GM12891 (cell line): Measurements from ENCODE around the gene F3.

Experiments
- DNase-seq: peaks from one replicate; pipeline ENCODE4 v3.0.0; 2011; ENCODE audit warnings: low spot score; ENCODE audit not compliant: insufficient read length
- FAIRE-seq: peaks from 2 replicates; lab custom pipeline; 2011; peaks lifted over from hg19 to GRCh38; lab: Jason Lieb, UNC
- PAX5 ChIP-seq: IDR thresholded peaks from 2 replicates; pipeline ENCODE4 v1.6.1; 2011; ENCODE audit warnings: low read length, moderate library complexity, mild to moderate bottlenecking; ENCODE audit not compliant: insufficient read depth, severe bottlenecking
- POLR2A ChIP-seq: IDR thresholded peaks from 2 replicates; pipeline ENCODE4 v1.6.1; 2011; ENCODE audit warnings: low read depth, low read length, control low read depth
- POLR2AphosphoS5 ChIP-seq: IDR thresholded peaks from 2 replicates; pipeline ENCODE4 v1.6.1; 2011; ENCODE audit warnings: low read depth, low read length, control low read depth
- POU2F2 ChIP-seq: IDR thresholded peaks from 2 replicates; pipeline ENCODE4 v1.6.1; 2011; ENCODE audit warnings: low read depth, mild to moderate bottlenecking, control low read depth, low read length, moderate library complexity
- SPI1 ChIP-seq: IDR thresholded peaks from 2 replicates; pipeline ENCODE4 v1.6.1; 2011; ENCODE audit warnings: low read depth, low read length, control low read depth
- TAF1 ChIP-seq: IDR thresholded peaks from 2 replicates; pipeline ENCODE4 v1.6.1; 2011; ENCODE audit warnings: low read depth, low read length, control low read depth

F3 gene

DNA sequence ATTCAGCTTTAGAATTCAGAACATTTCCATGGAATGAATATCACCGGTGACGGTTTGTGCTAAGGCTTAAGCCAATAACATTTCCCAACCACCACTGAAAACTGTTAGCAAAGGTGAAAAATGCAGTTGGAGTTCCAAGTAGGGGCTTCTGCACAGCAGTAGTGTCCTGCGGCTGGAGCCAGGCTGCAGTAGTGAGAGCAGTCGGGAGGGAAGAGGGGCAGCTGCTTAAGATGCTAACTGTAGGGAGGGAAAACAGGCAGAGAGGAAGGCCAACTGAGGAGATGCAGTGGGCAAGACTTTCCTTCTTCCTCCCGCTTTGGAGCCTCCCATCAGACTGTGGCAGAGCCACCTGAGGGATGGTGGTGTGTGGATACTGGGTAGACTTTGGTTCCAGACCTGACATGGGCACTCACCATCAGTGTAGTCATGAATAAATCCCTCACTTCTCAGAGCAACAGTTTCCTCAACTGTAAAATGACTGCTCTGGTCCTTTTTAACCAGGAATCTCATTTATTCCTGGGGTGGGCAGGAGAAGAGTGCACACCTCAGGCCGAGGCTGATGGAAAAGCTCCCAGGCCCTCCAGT lies 3.2 kb downstream of the F3 start:
- no peak for DNase-seq
- no peak for FAIRE-seq
- no peak for TF ChIP-seq PAX5
- TF ChIP-seq TAF1, result no peak
- TF ChIP-seq SPI1, result no peak
- TF ChIP-seq POLR2A, result no peak
- TF ChIP-seq POU2F2, result no peak
- no peak for TF ChIP-seq POLR2AphosphoS5

DNA sequence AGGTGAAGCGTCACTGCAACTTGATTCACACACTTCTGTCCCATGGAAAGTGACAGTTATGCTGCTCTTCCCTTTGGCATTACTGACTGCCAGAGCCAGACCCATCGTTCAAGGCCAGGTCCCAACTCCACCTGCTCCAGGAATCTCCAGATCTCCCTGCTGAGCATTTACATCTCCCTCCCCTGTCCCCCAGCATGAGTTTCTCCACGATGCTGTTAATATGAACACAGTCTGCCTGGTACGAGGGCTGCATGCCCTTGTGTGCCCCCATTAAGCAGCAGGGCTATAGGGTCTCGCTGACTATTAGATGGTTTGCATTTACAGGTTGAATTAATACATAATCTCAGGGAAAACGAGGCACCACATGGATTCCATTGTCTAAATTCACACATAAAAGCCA lies 4.3 kb downstream of the F3 start:
- FAIRE-seq (no peak), DNase-seq (no peak)
- TF ChIP-seq POLR2A (no peak), TAF1 (no peak), POU2F2 (no peak), PAX5 (no peak), POLR2AphosphoS5 (no peak), SPI1 (no peak)

DNA sequence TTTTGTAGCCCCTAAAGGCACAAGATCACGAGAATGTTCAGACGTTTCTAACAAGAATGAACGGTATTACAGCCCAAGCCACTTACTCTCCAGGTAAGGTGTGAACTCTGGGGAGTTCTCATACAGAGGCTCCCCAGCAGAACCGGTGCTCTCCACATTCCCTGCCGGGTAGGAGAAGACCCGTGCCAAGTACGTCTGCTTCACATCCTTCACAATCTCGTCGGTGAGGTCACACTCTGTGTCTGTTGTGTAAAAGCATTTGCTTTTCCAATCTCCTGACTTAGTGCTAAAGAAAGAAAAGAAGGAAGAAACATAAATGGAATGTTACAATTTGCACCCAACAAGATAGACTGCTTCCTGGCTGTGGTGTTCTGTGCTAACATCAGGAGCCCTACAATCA lies 5.7 kb downstream of the F3 start:
- TF ChIP-seq PAX5 (no peak), POLR2AphosphoS5 (no peak)
- DNase-seq (no peak), FAIRE-seq (no peak)

DNA sequence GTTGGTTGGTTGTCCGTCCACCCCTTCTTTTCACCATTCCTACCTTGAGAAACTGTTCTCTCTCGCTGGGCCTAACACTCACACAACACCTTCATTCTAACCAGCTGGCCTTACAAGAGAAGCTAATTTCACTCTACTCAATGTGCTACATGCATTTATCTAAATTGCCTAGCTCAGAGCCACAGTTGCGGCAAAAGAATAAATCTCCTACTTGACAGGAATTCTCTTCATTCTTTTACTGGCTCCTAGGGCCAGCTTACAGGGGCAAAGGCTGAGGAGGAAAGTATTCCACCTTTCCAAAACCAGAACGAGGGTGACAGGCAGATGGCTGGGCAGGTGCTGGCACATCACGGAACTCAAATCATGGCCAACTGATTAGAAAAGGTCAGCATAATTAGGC lies 6.5 kb downstream of the F3 start:
- TF ChIP-seq PAX5, result no peak
- no peak for TF ChIP-seq POLR2A
- no peak for TF ChIP-seq SPI1
- no peak for TF ChIP-seq POU2F2
- no peak for TF ChIP-seq POLR2AphosphoS5
- no peak for TF ChIP-seq TAF1
- FAIRE-seq, result no peak
- no peak for DNase-seq

DNA sequence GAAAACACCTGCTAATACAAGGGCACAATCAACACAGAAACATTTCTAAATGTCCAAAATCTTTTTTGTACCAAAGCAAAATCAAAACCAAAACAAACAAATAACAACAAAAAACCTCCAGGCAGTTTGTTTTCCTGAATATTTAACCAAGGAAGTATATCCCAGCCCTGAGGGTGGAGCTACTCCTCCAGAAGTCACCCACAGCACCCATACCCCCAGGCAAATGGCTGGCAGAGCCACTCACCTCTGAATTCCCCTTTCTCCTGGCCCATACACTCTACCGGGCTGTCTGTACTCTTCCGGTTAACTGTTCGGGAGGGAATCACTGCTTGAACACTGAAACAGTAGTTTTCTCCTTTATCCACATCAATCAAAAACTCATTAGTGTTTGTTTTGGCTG lies 9.5 kb downstream of the F3 start:
- TF ChIP-seq POU2F2, result no peak
- no peak for TF ChIP-seq POLR2AphosphoS5
- no peak for TF ChIP-seq TAF1
- no peak for TF ChIP-seq PAX5
- TF ChIP-seq POLR2A, result no peak
- no peak for TF ChIP-seq SPI1
- FAIRE-seq, result no peak

DNA sequence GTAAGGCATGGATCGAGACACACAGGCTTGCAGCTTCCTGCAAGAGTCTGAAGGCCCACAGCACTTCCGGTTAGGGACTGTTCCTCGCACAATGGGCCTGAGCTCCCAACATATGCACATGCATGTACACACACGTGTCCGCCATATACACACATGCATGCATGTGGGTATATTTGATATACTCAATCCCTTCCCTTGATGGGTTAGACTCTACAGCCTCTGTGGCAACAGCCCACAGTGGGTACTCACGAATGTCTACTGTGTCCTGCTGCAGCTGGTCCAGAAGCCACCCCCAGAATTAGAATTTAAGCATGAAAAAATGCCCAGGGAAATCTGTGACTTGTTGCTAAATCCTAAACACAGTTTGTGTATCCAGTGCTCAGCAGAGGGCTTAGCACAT lies 9.9 kb downstream of the F3 start:
- no peak for FAIRE-seq
- no peak for TF ChIP-seq TAF1
- TF ChIP-seq POLR2A, result no peak
- no peak for TF ChIP-seq PAX5
- TF ChIP-seq POU2F2, result no peak
- no peak for TF ChIP-seq POLR2AphosphoS5
- TF ChIP-seq SPI1, result no peak
- DNase-seq, result no peak

More for the DNA sequence above, 9.5 kb downstream of the F3 start:
- no peak for DNase-seq

DNA sequence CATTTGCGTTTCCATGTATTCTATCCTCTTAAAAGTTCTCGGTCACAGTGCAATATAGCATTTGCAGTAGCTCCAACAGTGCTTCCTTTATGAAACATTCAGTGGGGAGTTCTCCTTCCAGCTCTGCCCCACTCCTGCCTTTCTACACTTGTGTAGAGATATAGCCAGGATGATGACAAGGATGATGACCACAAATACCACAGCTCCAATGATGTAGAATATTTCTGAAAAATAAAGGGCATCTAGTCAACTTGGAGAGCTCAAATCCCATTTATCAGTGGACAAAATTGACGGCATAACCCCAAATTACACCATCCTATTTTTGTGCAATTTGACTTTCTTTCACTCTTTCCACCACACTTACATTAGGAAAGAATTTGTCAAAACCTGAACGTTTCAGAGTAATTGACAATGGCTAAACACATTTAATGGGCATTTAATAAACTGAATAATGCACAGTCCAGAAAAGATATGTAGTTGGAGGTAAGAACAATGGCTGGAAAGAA lies 11.1 kb downstream of the F3 start:
- FAIRE-seq (no peak), DNase-seq (no peak)
- TF ChIP-seq POLR2AphosphoS5 (no peak), TAF1 (no peak), POLR2A (no peak)

DNA sequence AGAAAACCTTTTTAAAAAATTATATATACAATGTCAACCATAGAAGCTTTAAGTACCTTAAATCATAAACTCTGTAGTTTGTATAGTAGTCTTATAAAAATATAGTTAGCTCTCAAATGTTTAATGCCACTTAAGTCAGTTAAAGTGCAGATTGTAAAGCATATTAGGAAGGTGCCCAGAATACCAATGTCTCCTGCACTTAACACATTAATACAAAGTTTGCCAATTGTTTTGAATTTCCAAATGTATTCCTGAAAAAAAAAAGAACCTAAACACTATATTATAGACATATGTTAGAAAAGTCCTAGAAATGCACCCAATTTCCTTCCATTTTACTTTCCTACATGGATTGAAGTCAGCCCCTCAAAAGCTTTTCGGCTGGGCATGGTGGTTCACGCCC lies 12.1 kb downstream of the F3 start:
- no peak for DNase-seq
- TF ChIP-seq SPI1 (no peak), PAX5 (no peak), POU2F2 (no peak), POLR2A (no peak)
- FAIRE-seq, result no peak

DNA sequence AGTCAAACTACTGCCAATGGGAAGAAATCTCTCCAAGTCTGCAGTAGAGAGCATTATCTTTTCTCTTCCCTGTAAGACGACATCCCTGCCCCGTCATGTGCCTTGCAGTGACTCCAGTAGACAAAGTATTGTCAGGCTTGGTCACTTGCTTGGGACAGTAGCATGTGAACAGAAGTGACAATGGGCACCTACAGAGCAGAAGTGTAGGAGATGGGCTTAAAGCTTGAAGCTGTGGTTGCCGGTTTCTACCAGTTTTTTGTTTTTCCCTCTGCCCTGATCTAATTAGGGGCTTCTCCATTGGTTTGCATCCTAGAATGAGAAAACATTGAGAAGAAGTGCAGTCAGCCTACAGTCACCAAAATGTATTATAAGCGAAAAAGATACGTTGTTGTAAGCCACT lies 12.7 kb downstream of the F3 start:
- no peak for DNase-seq
- TF ChIP-seq TAF1, result no peak
- TF ChIP-seq POLR2A, result no peak
- no peak for TF ChIP-seq POU2F2
- no peak for FAIRE-seq

DNA sequence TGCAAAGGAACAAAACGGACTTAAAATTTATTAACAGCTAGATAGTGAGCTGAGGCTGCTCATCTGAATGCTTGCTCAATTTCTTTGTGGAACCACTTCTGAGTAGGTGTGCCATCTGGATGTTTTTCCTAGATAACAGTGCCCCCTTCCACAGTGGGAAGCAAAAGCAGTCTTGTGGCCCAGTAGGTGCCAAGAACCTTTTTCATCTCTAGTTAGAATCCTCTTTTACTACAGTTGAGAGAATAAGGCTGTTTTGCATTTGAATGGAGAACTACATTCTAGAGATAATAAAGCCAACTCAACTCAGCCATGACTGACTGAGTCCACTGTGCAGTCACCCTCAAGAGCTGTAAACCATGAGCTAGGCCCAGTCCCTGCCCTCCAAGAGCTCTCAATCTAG lies 13.3 kb downstream of the F3 start:
- no peak for FAIRE-seq
- TF ChIP-seq POU2F2, result no peak
- TF ChIP-seq TAF1, result no peak
- no peak for TF ChIP-seq POLR2A
- TF ChIP-seq PAX5, result no peak
- TF ChIP-seq POLR2AphosphoS5, result no peak
- TF ChIP-seq SPI1, result no peak
- no peak for DNase-seq

DNA sequence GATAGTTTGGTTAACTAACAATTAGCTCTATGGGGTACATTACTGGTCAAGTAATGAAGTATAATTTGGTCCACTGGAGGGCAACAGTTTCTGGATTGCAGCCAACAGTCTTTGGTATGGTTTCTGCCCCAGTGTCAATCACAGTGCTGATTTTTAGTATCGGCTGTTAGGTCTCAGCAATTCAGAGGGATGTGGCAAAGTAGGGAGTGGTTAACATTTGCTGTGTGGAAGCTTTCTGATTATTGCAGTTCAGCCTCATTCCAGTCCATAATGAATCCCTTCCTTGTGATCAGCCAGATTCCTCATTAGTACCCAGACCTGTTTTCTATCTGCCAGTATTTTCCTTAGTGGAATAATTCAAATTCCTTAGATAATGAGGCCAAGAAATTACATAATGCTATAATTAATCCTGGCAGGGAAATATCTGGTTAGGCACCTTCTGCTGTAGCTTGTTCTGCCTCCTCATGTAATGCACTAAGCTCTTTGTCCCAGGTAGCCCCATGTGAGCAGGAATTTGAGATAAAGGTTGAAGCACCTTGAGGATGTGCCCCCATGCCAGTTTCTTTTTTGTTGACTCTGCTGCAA lies 14.0 kb downstream of the F3 start:
- TF ChIP-seq POLR2AphosphoS5 (no peak), POU2F2 (no peak), POLR2A (no peak), TAF1 (no peak), PAX5 (no peak), SPI1 (no peak)
- no peak for DNase-seq

More for the DNA sequence above, 14.0 kb downstream of the F3 start:
- FAIRE-seq, result no peak
